Omental fat pad (tissue), 4 donors: Measurements from ENCODE around the gene CAPN11. TPM values are rescaled to one million over a fixed set of nuclear protein-coding genes. Genes with fewer than 3 reads are reported as not detected.
"Not testable (repeated sequence)": the region's sequence is repeated elsewhere in the genome, so short reads cannot be mapped to it uniquely, and the experiment has no call there.

Source experiments
- ATAC-seq: fragments of 150-250 bp; one replicate; pipeline ENCODE4 v1.9.1; 2016; ENCODE audit warnings: mild to moderate bottlenecking, moderate library complexity; ENCODE audit not compliant: low FRiP score
- DNase-seq: peaks from one replicate; pipeline ENCODE4 v3.0.0-alpha.2; 2019; ENCODE audit warnings: low spot score
- CTCF ChIP-seq, 3 donors: fragments of 450-650 bp; IDR thresholded peaks; one replicate each; pipeline ENCODE4 v1.5.1; 2016 to 2017; ENCODE audit warnings: antibody characterized with exemption in 3 of 3, mild to moderate bottlenecking in 3 of 3, moderate library complexity in 2 of 3
- total RNA-seq, 4 donors: library from RNA; depleted of rRNA; stranded (reverse); fragments of >200 nt; gene quantifications; one replicate each; pipeline ENCODE4 v1.1.0, GENCODE V29; 2016

Gene CAPN11
- total RNA-seq, 4 donors from 2014 or later: 0.09 to 8.4 (median 3.3) TPM

DNA sequence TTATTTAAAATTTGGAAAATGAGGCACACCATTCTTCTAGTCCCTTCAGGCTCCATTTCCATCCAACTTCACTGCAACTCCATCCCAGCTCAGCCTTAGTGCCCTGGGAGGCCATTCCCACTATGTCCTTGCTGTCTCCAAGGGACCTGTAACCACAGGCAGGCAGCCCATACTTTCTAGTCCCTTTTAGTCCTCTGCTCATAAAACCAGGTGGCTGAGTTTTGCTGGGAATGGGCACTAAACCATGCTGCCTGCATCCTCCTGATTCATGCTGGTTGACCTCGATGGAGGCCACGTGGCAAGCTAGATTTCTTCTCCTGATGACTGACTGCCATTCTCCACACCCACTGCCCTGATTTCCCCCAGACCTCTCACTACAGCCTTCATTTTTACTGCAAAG is 30.6 kb downstream of the CAPN11 start:
- ATAC-seq: no peak
- DNase-seq: no peak
- no peak for TF ChIP-seq CTCF (IDR thresholded peaks at IDR 0.05)

GRCh38 chr6:44190715-44191114 is 32.1 kb downstream of the CAPN11 start:
- no peak for TF ChIP-seq CTCF (IDR thresholded peaks at IDR 0.05)
- ATAC-seq (no peak), DNase-seq (no peak)

GRCh38 chr6:44192428-44193041 is 33.9 kb downstream of the CAPN11 start:
- ATAC-seq (no peak), DNase-seq (no peak)
- TF ChIP-seq CTCF (IDR thresholded peaks at IDR 0.05): no peak

GRCh38 chr6:44193307-44193910 is 34.8 kb downstream of the CAPN11 start:
- no peak for TF ChIP-seq CTCF (IDR thresholded peaks at IDR 0.05)
- DNase-seq: no peak
- ATAC-seq: no peak

DNA sequence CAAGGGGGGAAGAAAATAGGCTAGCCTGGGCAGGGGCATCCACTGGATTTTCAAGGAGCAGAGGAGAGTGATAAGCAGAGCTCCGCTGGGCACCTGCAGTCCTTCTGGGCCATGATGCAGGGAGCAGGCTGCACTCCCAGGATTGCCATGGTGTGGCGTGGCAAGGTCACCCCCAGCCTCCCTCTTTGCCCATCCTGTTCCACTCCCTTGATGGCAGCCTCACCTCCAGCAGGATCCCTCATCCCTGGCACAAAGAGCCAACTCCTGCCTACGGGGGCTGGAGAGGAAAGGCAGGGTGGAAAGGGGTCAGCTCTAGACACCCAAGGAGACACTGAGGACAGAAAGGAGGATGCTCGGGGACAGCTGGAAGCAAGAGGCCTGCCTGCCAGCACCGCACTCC is 35.7 kb downstream of the CAPN11 start:
- DNase-seq: no peak
- no peak for TF ChIP-seq CTCF (IDR thresholded peaks at IDR 0.05)
- no peak for ATAC-seq

DNA sequence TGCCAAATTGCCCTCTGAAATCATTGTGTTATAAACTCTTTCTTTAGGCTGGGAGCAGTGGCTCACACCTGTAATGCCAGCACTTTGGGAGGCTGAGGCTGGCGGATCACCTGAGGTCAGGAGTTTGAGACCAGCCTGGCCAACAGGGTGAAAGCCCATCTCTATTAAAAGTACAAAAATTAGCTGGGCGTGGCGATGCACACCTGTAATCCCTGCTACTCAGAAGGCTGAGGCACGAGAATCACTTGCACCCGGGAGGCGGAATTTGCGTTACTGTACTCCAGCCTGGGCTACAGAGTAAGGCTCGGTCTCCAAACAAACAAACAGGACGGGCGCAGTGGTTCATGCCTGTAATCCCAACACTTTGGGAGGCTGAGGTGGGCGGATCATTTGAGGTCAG is 37.7 kb downstream of the CAPN11 start:
- not testable (repeated sequence) for DNase-seq, ATAC-seq

DNA sequence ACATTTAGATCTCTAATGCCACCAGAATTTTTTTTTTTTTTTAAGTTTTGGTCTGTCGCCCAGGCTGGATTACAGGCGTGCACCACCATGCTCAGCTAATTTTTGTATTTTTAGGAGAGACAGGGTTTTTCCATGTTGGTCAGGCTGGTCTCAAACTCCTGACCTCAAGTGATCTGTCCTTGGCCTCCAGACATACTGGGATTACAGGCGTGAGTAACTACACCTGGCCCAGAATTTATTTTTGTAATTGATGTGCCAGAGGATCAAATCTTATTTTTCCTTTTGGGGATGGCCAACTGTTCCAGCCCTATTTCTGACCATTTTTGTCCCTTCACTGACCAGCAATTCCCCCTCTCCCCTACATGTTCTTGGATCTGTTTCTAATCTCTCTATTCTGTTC is 40.1 kb downstream of the CAPN11 start:
- no peak for TF ChIP-seq CTCF (IDR thresholded peaks at IDR 0.05)
- ATAC-seq: no peak
- DNase-seq: no peak
